ENCODE results near the gene SMIM41. TPM values are rescaled to one million over a fixed set of nuclear protein-coding genes. Genes with fewer than 3 reads are reported as not detected.

The SMIM41 gene
- total and polyA plus RNA-seq, 7 donors = 0.41 to 5.7 (median 0.88) TPM; not detected in 3

DNA sequence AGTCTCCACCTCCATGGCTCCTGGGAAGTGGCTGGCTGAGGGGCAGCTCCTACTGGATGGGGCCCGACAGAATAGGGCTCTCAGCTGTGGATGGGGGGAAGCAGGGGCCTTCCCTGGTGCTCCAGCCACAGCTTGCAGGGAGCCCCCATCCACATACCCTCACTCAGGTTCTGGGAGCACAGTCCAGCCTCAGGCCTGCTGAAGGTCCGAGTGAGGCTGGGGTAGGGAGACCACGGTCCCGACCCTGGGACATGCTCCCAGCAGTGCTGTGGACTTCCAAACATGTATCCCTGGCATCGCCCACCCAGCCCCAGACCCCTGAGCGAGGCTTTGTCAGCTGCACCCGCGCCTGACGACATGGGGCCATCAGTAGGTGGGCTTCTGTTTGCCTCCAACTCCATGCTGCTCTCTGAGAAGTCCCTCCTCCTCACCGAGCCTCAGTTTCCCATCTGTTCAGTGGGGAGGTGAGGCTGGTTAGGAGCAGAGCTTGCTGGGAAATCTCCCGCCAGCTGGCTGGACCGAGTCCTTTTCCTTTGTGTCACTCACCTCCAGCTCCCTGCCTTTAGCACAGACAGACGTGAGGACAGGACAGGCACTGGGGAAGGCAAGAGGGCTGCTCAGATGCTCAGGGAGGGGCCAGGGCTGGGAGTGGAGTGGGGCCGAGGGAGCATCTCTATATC, 18.9 kb upstream of the SMIM41 start:
- H3K4me3 ChIP-seq = no peak overlapping the region
- DNase-seq = peak; percentile 85
- TF ChIP-seq POLR2AphosphoS5 (IDR thresholded peaks at IDR 0.05) = peak in 1 of 4 donors; percentile 43
- TF ChIP-seq, protein P1, sequence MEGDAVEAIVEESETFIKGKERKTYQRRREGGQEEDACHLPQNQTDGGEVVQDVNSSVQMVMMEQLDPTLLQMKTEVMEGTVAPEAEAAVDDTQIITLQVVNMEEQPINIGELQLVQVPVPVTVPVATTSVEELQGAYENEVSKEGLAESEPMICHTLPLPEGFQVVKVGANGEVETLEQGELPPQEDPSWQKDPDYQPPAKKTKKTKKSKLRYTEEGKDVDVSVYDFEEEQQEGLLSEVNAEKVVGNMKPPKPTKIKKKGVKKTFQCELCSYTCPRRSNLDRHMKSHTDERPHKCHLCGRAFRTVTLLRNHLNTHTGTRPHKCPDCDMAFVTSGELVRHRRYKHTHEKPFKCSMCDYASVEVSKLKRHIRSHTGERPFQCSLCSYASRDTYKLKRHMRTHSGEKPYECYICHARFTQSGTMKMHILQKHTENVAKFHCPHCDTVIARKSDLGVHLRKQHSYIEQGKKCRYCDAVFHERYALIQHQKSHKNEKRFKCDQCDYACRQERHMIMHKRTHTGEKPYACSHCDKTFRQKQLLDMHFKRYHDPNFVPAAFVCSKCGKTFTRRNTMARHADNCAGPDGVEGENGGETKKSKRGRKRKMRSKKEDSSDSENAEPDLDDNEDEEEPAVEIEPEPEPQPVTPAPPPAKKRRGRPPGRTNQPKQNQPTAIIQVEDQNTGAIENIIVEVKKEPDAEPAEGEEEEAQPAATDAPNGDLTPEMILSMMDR (IDR thresholded peaks at IDR 0.05) = no peak
- H3K27me3 ChIP-seq = no peaks in the 10 kb centered on the region
- peak overlapping the region; percentile 7 to 100 (median 70) for H3K27ac ChIP-seq
- 87 to 88% methylated on average over 14 of the region's 14 CpGs for WGBS, 2 donors
- no peaks in the 10 kb centered on the region for H3K9me3 ChIP-seq
- H3K36me3 ChIP-seq = peaks cover 0 to 19% (median 9%) of the 10 kb centered on the region in 4 donors
- H3K4me1 ChIP-seq = peaks cover 0 to 56% (median 24%) of the 10 kb centered on the region in 4 donors
- intact Hi-C loops (cut with DNase I) = no loop called here

DNA sequence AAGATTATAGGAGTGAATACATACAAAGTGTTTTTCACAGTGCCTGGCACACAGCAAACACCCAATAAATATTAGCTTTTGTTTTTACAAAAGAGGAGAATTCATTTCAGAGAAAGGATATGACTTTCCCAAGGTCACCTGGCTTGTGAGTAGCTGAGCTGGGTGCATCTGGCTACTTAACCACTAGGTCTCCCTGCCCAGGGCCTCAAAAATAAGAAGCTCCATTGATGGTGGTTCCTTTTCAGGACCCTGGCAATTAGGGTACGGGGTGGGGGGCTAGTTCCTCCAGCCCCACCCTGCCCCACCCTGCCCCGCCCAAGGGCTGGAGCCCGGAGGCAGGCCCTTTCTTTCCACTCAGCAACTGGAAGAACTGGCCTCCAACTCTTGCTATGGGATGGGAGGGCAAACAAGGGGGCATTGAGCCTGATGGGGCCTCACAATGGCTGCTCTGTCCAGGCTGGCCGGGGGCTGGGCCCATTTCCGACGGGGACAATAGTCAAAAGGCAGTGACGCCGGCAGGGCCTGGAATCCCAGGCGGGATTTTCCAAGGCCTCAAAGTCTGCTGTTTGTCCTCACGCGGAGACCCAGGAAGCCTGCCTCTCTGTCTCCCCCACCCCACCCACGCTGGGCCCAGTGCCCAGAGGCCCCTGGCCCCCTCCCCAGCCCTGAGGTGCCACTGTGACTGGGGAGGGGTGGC, 17.9 kb upstream of the SMIM41 start:
- H3K4me1 ChIP-seq = peaks cover 0 to 52% (median 16%) of the 10 kb centered on the region in 4 donors
- peaks cover 0 to 19% (median 7%) of the 10 kb centered on the region in 4 donors for H3K36me3 ChIP-seq
- peak overlapping the region; percentile 66 to 100 (median 70) for H3K27ac ChIP-seq
- no peak overlapping the region for H3K4me3 ChIP-seq
- DNase-seq = peak; percentile 82
- intact Hi-C loops (cut with DNase I) = no loop called here
- no peaks in the 10 kb centered on the region for H3K27me3 ChIP-seq
- TF ChIP-seq POLR2A (IDR thresholded peaks at IDR 0.05) (no peak), EP300 (IDR thresholded peaks at IDR 0.05) (no peak), POLR2AphosphoS5 (IDR thresholded peaks at IDR 0.05) (peak in 1 of 4 donors; percentile 10)
- TF ChIP-seq, protein P1 (IDR thresholded peaks at IDR 0.05) = no peak
- 28 to 63% methylated on average over 12 of the region's 12 CpGs for WGBS, 2 donors
- H3K9me3 ChIP-seq = no peaks in the 10 kb centered on the region

DNA sequence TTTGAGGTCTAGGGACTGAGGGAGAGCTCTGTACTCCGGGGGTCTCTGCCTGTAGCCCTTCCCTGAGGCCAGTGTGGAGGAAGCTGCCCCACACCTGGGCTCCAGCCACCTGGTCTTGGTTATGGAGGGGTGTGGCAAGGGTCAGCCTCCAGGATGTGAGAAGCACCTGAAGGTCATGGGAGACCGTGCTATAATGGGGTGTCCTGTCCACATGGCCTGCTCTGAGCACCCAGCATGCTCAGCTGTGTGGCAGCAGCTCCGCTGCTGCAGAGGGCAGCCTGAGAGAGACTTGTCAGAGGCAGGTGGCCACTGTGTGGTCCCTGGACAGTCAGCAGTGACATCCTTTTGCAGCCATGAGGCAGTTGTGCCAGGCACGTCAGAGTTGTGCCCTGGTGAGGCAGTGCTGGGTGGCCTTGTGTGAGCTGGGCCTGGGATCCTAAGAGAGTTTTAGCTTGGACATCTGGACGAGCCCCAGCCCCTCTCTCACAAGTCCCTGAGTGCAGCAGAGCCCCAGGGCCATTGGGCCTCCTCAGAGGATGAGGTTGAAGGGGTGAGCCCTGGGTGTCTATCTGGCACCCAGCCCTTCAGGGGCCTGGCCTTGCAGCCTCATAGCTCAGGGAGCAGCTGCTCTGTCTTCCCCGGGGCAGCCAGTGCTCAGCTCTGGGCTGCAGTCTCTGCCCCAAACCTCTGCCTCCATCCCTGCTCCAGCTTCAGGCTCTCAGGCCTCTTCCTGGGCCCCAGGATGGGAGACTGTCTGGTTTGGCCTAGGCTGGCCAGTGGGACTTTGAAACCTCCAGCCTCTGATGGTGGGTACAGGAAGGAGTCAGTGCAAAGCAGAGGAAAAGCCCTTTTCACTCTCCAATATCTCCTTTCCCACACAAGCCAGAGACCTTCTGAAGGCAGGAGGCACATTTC, 17.1 kb upstream of the SMIM41 start:
- no peaks in the 10 kb centered on the region for H3K27me3 ChIP-seq
- peak; percentile 76 for DNase-seq

More for the DNA sequence above, 17.1 kb upstream of the SMIM41 start:
- no peaks in the 10 kb centered on the region for H3K9me3 ChIP-seq
- H3K4me1 ChIP-seq = peaks cover 0 to 45% (median 10%) of the 10 kb centered on the region in 4 donors
- H3K27ac ChIP-seq = peak overlapping the region; percentile 66 to 100 (median 70)
- TF ChIP-seq POLR2A (IDR thresholded peaks at IDR 0.05) (no peak), EP300 (IDR thresholded peaks at IDR 0.05) (no peak), POLR2AphosphoS5 (IDR thresholded peaks at IDR 0.05) (no peak)
- TF ChIP-seq, protein P1 (IDR thresholded peaks at IDR 0.05) = no peak
- 77 to 82% methylated on average over 6 of the region's 6 CpGs for WGBS, 2 donors
- peaks cover 0 to 17% (median 5%) of the 10 kb centered on the region in 4 donors for H3K36me3 ChIP-seq
- intact Hi-C loops (cut with DNase I) = no loop called here
- no peak overlapping the region for H3K4me3 ChIP-seq

All from sigmoid colon (tissue), 7 donors.